HG03280 (cell line): ENCODE results near the gene TAF3.

ENCODE experiments used
- ATAC-seq: cut with Tn5 transposase; IDR thresholded peaks from one replicate; pipeline ENCODE4 v1.9.1; 2021; ENCODE audit warnings: mild to moderate bottlenecking, moderate library complexity; ENCODE audit not compliant: unreplicated experiment

Gene TAF3

GRCh38 chr10:7876541-7877127 is 58.3 kb downstream of the TAF3 start:
- no peak for ATAC-seq

- ATAC-seq = no peak
Observed at GRCh38 chr10:7881119-7881518, 62.8 kb downstream of the TAF3 start.

- ATAC-seq = no peak
Observed at GRCh38 chr10:7886056-7886455, 67.8 kb downstream of the TAF3 start.

DNA sequence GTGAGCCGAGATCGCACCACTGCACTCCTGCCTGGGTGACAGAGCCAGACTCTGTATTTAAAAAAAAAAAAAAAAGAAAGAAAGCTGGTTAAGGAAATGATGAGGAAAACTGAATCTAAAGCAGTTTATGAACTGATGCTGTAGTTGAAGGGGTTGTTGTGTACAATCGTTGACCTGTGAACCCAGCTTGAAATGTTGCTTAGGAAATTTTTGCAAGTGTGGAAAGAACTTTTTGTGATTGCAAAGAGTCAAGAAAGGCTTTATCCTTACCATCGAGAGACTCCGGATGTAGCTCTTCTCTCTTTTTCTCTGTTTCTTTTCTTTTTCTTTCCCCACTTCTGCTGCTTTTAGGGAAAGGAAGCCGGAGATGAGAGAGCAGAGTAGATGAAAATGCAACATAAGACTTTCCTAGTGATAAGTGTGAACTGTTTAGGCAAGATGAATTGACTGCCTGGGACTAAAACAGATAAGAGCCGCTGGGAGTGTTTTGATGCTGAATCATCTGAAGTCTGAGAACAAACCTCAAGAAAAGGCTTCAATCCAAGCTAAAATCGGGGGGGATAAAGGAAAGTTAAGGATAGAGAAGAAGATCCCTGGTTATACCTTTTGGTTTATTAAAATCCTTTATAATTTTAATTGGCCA is 69.0 kb downstream of the TAF3 start:
- ATAC-seq = no peak

DNA sequence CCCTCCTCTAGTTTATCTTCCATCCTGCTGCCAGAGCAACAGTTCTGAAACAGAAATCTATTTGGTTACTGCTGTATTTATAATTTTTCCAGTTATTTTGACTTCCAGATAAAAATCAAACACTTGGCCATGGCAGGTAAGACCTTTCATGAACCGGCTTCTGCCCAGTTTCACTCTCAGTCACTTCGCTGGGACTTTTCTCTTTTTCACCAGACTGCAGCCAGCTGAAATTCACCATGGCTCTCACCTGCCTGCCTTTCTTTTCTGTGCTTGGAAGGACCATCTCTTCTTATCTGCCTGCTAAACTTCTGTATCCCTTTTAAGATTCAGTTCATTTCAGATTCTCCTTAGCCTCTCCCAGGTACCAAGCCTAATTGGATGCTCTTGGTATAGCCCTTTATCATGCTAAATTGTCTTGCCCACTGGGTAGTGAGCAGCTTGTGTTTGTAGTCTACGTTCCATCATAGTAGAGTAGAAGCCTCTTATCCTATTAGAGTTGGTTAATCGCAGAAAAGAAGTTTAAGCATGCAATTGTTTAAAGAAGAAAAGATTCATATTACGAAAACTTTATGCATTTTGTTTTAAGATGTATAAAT is 71.7 kb downstream of the TAF3 start:
- ATAC-seq = no peak

- ATAC-seq = no peak
Observed at GRCh38 chr10:7890781-7891180, 72.5 kb downstream of the TAF3 start.

- no peak for ATAC-seq
Observed at GRCh38 chr10:7891634-7892033, 73.3 kb downstream of the TAF3 start.

GRCh38 chr10:7892146-7892545 is 73.8 kb downstream of the TAF3 start:
- no peak for ATAC-seq

DNA sequence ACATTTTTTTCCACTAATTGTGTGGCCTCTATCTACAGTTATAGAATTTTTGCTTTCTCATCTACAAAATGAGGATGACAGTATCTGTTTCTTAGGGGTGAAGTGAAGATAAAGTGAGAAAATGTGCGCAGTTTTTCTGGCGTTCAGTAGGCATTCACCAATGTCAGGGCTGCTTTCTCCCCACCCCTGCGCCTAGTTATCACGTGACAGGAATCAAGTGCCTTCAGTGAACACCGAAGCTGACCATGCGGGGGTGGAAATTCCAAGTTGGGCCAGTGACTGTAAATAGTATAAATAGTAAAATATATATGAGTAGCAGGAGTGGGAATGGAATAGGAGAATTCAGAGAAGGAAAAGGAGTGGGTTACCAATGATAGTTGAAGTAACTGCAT is 77.4 kb downstream of the TAF3 start:
- ATAC-seq = no peak

GRCh38 chr10:7896297-7896696 is 78.0 kb downstream of the TAF3 start:
- ATAC-seq = no peak

- no peak for ATAC-seq
Observed at GRCh38 chr10:7901256-7901655, 83.0 kb downstream of the TAF3 start.

DNA sequence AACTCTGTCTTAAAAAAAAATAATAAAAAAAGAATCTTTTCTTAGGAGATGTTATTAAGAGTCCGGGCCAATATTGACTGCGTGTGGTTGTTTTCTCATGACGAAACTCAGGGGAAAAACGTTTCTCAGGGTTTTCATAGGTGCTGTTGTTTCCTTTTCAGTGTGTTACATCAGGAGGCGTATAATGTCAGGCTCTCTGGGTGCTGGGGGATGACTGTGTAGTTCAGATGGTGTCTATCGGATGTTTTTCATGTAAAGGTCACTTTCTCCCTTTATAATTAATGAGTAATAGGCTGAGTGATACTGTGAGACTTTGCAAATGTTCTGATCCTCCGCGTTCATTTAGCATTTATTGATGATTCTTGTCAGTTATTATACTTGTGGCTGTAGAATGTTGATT is 84.1 kb downstream of the TAF3 start:
- ATAC-seq = no peak

GRCh38 chr10:7903851-7904250 is 85.5 kb downstream of the TAF3 start:
- ATAC-seq = no peak

DNA sequence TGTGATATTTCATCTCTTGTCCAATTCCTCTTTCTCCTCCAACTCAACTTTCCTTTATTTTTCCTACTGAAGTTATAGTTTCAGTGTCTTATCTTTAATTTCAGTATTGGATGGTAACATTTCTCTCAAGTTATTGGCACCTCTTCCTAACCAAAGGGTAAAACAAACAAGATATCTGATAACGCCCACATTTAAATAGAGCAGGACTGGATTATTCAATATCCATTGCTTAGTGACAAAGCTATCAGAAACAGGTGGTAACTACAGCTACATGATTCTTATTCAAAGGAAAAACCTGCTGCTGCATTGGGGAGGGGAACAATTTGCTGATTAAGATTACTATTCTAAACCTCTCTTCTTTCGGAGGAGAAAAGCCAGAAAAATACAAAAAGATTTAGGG is 87.8 kb downstream of the TAF3 start:
- ATAC-seq = no peak

GRCh38 chr10:7908541-7909210 is 90.4 kb downstream of the TAF3 start:
- no peak for ATAC-seq

DNA sequence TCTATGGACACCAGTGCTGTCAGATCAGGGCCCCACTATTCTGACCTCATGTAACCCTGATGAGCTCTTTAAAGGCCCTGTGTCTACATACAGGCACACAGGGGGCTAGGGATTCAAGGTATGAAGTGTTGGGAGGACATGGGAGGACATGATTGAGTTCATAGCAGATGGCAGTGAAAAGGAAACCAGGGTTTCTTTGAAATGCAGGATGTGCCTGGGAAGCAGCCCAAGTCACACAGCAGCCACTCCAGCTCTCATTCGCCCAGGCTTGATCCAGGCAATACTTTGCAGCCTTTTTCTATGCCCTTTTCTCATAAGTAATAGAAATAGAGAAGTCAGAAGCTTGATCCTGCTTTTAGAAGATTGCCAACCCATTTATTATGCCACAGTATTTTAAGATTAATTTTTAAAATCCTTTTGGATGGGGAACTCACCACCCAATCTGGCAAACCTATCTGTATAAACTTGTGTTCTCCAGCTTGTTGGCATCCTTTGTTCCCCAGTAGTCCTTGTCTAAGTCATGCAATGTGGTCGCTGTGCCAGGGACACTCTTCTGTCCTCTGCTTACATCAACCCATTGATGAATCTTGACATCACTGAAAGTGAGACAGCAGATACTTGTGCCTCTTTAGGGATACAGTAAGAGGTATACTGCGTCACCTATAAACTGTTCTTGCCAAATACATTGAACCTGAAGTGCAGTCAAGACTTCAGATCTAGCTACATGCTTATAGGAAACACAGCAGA is 95.0 kb downstream of the TAF3 start:
- no peak for ATAC-seq

GRCh38 chr10:7915923-7916536 is 97.7 kb downstream of the TAF3 start:
- no peak for ATAC-seq

DNA sequence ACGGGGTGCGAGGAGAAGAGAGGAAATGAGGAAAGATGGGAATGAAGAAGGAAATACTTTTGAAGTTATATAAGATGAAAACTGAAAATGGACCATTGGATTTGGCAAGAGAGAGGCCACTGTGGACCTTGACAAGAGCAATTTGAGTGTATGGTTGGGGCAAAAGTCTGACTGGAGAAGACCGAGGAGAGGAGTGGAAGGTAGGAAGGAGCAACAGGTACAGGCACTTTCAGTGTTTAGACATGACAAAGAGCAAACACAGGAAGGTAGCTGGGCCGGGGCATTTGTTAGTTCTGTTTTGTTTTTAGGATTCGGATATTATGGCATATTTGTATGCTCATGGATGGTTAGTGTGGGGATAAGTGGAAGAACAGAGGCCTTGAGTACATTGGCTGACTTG is 99.4 kb downstream of the TAF3 start:
- ATAC-seq = no peak

GRCh38 chr10:7922707-7923106 is 104.4 kb downstream of the TAF3 start:
- ATAC-seq = no peak

DNA sequence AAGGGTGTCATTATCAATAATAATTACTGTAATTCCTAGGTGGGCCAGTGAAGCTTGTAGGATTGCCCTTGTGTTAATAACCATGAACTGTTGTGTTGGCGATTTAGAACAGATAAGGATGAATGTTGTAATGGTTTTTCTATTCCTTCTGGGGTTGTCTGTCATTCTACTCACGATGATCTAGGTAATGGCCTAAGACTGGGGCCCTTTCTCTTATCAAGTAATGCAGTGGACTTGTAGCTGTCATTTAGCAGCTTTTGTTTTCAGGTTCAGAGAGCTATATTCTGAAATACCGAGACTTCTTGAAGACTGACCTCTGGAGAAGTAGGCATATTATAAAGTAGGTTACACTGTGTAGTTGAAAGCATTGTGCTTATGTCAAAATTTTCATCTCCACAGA is 110.2 kb downstream of the TAF3 start:
- no peak for ATAC-seq
